Activated CD8-positive, alpha-beta memory T cell treated with anti-CD3 and anti-CD28 coated beads, Interleukin-2, amount 50 U/mL, for 4 hours (primary cell): ENCODE measurements around the gene BOLA2B.
"Not testable (repeated sequence)": the region's sequence is repeated elsewhere in the genome, so short reads cannot be mapped to it uniquely, and the experiment has no call there.

Experiments used
- DNase-seq: peaks from one replicate; pipeline ENCODE4 v3.0.0-alpha.2; 2020

The BOLA2B gene

DNA sequence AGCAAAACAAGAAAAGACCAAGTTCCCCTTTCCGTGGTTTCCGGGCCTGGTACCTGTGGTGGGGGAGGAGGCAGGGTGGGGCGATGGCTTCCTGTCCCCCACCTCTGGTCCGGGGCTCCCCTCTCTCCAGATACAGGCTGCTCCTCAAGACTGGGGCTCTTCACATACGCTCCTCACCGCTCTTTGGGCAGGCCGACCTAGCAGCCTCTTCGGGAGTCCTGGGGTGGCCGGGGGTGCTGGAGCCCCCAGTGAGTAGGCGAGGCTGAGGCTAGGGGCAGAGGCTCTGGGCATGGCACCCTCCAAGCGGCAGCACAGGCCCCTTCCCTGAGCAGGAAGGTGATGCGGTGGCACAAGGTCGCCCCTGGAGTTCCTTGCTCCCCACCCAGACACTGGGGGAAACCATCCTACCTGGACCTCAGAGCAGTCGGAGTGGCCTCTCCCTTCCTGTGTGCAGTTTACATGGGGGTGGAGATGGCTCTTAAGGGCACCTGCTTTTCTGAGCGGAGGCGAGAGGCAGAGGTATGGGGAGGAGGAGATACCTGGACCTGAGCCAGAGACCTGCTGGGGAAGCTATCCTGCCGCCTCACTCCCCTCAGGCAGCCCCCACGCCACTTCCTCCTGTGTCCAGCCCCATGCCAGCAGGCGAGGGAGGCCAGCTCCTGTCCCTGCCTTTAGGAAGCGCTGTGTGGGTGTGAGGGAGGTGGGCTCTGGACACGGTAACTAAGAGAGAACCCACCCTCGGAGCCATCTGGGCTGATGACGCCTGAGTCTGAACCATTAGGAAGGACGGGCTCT is 9.2 kb downstream of the BOLA2B start:
- DNase-seq: peak; percentile 67

DNA sequence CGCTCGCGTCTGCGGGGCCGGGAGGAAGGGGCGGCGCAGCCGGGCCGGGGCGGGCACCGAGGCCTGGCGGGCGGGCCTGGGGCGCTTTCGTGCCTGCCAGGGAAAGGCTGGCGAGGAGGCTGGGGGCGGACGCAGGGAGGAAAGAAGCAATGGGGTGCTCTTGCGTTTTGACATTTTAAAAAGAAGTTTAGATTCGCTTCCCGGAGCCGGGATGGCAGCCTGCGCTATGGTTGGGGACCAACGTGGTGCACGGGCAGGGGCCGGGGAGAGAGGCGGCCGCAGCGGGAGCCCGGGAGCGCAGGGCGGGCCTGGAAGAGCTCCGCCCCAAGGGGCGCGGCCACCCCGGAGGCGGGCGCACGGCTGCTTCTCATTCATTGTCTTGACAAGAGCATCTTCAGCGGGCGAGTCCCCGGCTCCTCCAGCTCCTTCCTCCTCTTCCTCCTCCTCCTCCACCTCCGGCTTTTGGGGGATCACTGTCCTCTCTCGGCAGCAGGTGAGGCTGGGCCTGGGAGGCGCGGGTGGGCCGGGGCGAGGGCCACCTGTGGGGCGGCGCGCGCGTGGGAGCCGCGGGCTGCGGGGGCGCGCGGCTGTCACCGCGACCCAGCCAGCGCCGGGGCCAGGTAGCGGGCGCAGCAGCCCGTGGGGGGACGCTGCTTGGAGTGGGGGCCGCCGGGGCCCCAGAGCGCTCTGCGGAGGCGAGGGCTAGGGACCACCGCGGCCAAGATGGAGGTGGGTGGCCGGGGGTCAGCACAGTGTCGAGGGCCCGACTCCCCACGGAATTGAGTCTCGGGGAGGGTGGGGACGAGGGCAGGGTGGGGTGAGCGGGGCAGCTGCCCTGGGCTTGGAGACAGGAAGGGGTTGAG is 10.0 kb downstream of the BOLA2B start, which contains the start of gene CORO1A:
Gene CORO1A (plus strand): TSS at position 370 of the 863 bp plus-strand sequence. CDS start 1,608 bp downstream, outside the sequence.
- DNase-seq: peak; percentile 84

DNA sequence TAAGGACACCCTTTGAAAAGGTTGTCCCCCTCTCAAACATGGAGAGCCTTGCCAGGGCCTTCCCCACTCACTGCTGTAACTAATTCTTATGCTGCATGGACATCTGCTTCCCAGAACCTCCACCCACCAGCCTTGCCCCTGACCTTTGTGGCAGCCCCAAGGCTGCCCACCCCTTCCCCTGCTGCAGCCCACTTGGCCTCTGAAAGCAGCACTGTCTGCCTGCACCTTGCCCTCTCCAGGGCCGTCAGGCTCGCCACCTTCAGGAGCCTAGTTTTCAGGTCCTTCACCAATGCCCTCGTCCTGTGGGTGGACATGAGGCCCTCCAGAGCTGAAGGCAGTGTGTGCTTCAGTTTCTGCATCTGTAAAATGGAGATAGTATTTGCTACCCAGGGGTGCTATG is 12.7 kb downstream of the BOLA2B start:
- DNase-seq: no peak

DNA sequence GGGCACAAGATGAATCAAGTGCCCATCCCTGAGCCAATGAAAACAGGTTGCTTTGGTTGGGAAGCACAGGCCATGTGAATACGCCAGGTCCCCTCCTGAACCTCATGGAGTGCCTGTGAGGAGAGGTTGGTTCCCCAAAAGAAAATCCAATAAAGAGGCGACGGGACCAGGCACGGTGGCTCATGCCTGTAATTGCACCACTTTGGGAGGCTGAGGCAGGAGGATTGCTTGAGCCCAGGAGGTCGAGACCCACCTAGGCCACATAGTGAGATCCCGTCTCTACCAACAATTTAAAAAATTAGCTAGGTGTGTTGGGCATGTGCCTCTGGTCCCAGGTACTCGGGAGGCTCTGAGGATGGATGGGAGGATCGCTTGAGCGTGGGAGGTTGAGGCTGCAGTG is 13.5 kb downstream of the BOLA2B start:
- DNase-seq: no peak

DNA sequence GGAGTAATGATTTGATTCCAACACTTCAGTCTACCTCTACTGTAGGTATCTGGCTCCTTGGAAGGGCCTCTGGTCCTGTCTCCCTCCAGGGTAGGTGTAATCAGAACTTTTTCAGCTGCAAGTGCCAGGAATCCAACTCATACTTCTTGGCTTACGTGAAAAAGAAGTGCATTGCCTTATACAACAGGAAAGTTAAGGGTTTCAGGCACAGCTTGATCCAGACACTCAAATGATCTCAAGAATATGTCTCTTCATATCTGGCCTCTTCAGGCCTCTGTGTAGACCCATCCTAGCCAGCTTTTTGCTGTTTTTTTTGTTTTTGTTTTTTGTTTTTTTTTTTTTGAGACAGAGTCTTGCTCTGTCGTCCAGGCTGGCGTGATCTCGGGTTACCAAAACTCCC is 14.3 kb downstream of the BOLA2B start:
- no peak for DNase-seq

DNA sequence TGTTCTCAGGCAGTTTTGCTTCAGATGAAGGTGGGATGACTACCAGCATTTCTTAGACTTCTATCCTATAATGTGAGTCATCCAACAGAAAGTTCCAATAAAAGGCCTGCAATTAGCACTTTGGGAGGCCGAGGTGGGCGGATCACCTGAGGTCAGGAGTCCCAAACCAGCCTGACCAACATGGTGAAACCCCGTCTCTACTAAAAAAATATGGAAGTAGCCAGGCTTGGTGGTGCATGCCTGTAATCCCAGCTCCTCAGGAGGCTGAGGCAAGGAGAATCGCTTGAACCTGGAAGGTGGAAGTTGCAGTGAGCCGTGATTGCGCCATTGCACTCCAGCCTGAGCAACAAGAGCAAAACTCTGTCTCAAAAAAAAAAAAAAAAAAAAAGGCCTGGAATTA is 16.6 kb downstream of the BOLA2B start:
- DNase-seq: not testable (repeated sequence)

DNA sequence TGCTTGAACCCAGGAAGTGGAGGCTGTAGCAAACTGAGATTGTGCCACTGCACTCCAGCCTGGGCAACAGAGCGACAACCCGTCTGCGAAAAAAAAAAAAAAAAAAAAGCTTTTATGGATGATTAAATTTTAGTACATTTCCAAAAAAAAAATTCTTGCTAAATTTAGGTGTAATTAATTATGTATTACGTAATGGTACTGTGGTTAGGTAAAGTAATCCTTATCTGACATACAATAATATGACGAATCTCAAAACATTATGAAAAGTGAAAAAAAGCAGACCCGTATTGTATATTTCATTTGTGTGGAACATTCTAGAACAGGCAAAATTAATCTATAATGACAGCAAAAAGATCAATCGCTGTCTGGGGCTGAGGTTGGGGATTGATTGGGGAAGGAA is 20.4 kb downstream of the BOLA2B start:
- no peak for DNase-seq

DNA sequence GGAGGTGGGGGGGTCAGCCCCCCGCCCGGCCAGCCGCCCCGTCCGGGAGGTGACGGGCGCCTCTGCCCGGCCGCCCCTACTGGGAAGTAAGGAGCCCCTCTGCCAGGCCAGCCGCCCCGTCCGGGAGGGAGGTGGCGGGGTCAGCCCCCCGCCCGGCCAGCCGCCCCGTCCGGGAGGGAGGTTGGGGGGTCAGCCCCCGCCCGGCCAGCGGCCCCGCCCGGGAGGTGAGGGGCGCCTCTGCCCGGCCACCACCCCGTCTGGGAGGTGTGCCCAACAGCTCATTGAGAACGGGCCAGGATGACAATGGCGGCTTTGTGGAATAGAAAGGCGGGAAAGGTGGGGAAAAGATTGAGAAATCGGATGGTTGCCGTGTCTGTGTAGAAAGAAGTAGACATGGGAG is 23.3 kb downstream of the BOLA2B start:
- not testable (repeated sequence) for DNase-seq

DNA sequence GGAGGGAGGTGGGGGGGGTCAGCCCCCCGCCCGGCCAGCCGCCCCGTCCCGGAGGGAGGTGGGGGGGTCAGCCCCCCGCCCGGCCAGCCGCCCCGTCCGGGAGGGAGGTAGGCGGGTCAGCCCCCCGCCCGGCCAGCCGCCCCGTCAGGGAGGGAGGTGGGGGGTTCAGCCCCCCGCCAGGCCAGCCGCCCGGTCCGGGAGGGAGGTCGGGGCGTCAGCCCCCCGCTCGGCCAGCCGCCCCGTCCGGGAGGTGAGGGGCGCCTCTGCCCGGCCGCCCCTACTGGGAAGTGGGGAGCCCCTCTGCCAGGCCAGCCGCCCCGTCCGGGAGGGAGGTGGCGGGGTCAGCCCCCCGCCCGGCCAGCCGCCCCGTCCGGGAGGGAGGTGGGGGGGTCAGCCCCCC is 24.1 kb downstream of the BOLA2B start:
- DNase-seq: not testable (repeated sequence)

DNA sequence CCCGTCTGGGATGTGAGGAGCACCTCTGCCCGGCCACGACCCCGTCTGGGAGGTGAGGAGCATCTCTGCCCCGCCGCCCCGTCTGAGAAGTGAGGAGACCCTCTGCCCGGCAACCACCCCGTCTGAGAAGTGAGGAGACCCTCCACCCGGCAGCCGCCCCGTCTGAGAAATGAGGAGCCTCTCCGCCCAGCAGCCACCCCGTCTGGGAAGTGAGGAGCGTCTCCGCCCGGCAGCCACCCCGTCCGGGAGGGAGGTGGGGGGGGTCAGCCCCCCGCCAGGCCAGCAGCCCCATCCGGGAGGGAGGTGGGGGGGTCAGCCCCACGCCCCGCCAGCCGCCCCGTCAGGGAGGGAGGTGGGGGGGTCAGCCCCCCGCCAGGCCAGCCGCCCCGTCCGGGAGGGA is 24.7 kb downstream of the BOLA2B start:
- not testable (repeated sequence) for DNase-seq

DNA sequence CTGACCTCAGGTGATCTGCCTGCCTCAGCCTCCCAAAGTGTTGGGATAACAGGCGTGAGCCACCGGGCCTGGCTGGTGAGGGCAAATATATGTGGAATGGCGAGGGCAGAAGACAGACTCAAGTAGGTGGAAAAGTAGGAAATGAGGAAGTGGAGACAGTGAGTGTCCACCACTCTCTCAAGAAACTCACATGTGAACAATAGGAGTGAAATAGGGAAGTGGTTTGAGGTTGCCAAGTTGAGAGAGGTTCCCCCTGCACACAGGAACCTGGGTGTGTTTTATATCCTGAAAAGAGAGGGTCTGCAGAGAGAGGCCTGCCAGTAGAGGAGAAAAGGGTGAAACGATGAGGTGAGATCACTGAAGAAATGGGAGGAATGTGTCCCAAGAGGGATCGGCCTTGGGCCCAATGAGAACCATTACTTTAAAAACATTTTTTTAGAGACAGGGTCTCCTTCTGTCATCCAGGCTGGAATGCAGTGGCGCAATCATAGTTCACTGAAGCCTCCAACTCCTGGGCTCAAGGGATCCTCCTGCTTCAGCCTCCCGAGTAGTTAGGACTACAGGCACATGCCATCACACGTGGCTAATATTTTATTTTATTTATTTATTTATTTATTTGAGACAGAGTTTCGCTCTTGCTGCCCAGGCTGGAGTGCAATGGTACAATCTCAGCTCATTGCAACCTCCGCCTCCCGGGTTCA is 27.1 kb downstream of the BOLA2B start:
- no peak for DNase-seq

DNA sequence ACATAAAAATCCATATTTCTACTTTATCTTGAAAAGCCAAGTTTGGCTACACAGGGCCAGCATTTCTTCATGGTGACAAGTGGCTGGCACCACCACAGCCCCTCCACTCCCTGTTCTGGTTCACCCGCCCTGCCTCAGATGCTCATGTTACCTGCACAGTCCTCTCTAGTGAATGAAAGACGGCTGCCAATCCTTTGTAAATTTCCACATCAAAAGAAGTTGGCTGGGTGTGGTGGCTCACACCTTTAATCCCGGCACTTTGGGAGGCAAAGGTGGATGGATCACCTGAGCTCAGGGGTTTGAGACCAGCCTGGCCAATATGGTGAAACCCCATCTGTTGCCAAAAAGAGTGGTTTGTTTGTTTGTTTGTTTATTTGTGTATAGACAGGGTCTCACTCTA is 29.9 kb downstream of the BOLA2B start:
- no peak for DNase-seq

DNA sequence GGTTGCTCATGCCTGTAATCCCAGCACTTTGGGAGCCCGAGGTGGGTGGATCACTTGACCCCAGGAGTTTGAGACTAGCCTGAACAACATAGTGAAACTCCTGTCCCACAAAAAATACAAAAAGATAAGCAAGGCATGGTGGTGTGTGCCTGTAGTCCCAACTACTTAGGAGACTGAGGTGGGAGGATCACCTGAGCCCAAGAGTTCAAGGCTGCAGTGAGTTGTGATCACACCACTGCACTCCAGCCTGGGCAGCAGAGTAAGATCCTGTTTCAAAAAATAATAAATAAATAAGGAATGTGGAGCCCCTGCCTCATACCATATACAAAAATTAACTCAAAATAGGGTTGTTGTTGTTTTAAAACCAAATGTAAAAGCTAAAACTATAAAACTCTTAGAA is 36.3 kb downstream of the BOLA2B start:
- no peak for DNase-seq

DNA sequence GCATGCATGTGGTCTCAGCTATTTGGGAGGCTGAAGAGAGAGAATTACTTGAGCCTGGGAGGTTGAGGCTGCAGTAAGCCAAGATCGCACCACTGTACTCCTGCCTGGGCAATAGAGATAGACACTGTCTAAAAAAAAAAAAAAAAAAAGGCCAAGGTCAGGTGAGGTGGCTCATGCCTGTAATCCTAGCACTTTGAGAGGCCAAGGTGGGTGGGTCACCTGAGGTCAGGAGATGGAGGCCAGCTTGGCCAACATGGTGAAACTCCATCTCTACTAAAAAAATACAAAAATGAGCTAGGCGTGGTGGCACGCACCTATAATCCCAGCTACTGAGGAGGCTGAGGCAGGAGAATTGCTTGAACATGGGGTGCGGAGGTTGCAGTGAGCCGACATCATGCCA is 38.3 kb downstream of the BOLA2B start:
- no peak for DNase-seq

DNA sequence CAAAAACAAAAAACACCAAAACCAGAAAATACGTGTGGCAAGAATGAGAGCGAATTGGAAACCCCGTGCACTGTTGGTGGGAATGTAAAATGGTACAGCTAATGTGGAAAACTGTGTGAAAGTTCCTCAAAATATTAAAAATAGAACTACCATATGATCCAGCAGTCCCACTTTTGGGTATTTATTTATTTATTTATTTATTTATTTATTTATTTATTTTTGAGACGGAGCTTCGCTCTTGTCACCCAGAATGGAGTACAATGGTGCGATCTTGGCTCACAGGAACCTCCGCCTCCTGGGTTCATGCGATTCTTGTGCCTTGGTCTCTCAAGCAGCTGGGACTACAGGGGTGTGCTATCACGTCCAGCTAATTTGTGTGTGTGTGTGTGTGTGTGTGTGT is 40.9 kb downstream of the BOLA2B start:
- DNase-seq: no peak

DNA sequence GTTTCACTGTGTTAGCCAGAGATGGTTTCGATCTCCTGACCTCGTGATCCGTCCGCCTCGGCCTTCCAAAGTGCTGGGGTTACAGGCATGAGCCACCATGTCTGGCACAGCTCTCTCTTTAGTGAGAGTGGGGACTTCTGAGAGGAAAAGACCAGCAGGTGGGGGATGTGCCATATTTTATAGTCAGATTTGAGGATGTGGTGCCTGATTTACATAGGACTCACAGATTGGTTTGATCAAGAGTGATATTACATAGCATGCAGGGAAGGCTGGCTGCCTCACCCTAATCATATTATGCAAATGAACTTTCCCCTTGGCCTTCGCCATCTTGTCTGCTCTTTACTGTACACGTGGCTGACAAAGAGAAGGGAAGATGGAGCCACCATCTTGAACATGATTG is 42.4 kb downstream of the BOLA2B start:
- no peak for DNase-seq

DNA sequence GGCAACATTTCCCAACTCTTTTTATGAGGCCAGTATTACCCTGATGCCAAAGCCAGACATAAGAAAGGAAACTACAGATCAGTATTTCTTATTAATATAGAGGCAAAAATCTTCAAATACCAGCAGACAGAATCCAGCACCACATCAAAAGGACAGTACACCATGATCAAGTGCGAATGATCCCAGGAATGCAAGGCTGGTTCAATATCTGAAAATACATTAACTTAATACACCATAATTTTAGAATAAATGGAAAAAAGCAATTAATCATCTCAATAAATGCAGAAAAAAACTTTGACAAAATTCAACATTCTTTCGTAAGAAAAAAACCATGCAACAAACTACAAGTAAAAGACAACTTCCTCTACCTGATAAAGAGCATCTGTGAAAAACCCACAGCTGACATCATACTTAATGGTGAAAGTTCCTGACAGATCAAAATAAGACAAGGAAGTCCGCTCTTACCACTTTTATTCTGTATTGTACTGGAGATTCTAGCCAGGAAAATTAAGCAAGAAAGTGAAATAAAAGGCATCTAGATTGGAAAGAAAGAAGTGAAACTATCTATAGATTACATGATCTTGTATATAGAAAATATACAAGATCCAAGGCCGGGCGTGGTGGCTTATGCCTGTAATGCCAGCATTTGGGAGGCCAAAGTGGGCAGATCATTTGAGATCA is 44.1 kb downstream of the BOLA2B start:
- DNase-seq: no peak

DNA sequence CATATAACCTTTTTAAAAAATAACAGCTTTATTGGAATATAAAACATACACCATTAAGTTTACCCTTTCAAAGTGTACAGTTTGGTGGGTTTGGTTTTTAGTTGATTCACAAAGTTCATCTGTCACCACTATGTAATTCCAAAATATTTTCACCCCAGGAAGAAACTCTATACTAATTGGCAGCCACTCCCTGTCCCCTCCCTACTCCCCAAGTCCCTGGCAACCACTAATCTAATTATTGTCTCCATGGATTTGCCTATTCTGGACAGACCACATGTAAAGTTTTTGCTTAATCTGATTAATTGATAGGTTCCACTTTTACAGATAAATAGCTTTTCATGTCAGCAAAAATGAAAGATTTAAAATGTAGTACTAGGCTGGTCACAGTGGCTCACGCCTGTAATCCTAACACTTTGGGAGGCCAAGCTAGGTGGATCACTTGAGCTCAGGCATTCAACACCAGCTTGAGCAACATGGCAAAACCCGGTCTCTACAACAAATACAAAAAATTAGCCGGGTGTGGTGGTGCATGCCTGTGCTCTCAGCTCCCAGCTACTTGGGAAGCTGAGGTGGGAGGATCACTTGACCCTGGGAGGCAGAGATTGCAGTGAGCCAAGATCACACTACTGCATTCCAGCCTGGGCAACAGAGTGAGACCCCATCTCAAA is 45.5 kb downstream of the BOLA2B start:
- DNase-seq: no peak

DNA sequence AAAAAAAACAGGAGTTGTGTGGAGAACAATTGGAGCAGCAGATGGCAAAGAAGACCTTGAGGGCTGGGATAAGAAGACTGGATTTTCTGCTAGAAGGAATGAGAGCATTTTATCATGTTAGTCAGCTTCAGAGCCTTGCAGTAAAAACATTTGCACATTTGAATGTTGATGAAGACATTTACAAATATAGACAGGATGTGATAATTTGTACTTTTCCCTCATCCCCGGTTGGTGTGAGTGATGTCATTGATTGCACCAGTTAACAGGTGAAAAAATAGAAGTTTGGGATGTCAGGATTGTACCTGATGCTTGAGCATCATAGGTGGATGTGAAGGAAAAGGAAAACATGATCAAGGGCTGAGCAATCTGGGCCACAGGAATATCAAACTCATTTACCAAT is 47.8 kb downstream of the BOLA2B start:
- DNase-seq: no peak

DNA sequence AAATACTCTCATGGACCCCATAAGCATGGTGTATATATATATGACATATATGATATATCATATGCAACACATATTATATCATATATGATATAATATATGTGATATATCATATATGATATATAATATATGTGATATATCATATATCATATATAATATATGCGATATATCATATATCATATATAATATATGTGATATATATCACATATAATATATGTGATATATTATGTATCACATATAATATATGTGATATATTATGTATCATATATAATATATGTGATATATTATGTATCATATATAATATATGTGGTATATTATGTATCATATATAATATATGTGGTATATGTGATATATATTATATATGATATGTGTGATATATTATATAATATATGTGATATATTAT is 48.5 kb downstream of the BOLA2B start:
- no peak for DNase-seq

DNA sequence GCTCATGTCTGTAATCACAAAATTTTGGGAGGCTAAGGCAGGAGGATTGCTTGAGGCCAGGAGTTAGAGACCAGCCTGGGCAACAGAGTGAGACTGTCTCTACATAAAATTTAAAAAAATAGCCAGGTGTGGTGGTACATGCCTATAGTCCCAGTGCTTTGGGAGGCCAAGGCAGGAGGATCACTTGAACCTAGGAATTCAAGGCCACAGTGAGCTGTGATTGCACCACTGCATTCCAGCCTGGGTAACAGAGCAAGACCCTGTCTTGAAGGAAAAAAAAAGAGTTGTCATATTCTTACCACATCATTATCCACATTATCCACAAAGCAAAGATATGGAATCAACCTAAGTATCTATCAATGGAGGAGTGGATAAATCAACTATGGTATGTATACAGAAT is 49.4 kb downstream of the BOLA2B start:
- DNase-seq: no peak

DNA sequence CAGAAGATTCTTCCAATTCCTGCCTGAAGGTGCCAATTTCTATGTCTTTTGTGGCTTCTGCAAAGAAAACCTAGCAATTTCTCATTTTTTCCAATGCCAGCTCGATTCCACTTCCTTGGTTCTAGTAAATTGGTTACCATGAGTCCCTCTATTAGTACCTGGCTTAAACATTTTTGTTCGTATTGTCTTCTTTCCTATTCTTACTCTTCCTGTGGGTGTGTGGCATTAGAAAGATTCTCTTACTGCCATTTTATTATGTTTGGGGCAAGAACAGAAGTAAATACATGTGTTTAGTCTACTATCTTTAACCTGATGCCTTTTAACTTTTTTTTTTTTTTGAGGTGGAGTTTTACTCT is 50.1 kb downstream of the BOLA2B start:
- DNase-seq: no peak
